Sigmoid colon (tissue), 7 donors: ENCODE results near the gene ELOVL1. TPM values are rescaled to one million over a fixed set of nuclear protein-coding genes. Genes with fewer than 3 reads are reported as not detected.

Experiments used
- DNase-seq: peaks from one replicate; pipeline ENCODE4 v3.0.0-alpha.2; 2019
- H3K27ac ChIP-seq, 4 donors: fragments of 200-600 bp; sonication (generic); one replicate each; pipeline ENCODE4 v1.5.1; 2016 to 2019; ENCODE audit warnings: mild to moderate bottlenecking in 1 of 4
- H3K27me3 ChIP-seq, 3 donors: fragments of 200-600 bp; sonication (generic); one replicate each; pipeline ENCODE4 v1.5.1; 2019; ENCODE audit warnings: mild to moderate bottlenecking in 1 of 3
- H3K36me3 ChIP-seq, 4 donors: fragments of 200-600 bp; sonication (generic); one replicate each; pipeline ENCODE4 v1.5.1; 2016 to 2019
- H3K4me1 ChIP-seq, 4 donors: fragments of 200-600 bp; sonication (generic); one replicate each; pipeline ENCODE4 v1.5.1; 2017 to 2019
- H3K4me3 ChIP-seq, 4 donors: fragments of 200-600 bp; sonication (generic); one replicate each; pipeline ENCODE4 v1.5.1; 2017 to 2019; ENCODE audit warnings: mild to moderate bottlenecking in 2 of 4, moderate library complexity in 1 of 4
- H3K9me3 ChIP-seq, 4 donors: fragments of 200-600 bp in 3 of 4; sonication (generic) in 3 of 4; one replicate each; pipeline versions ENCODE4 v1.5.1 to v1.6.1; 2013 to 2019
- EP300 ChIP-seq, 4 donors: sonication (generic); formaldehyde crosslinking; IDR thresholded peaks; one replicate each; pipeline ENCODE4 v1.6.1; 2017; ENCODE audit warnings: antibody characterized with exemption in 4 of 4
- POLR2A ChIP-seq, 2 donors: fragments of 450-650 bp; IDR thresholded peaks; one replicate each; pipeline ENCODE4 v1.6.1; 2016; ENCODE audit warnings: antibody characterized with exemption in 2 of 2, mild to moderate bottlenecking in 2 of 2, moderate library complexity in 2 of 2
- POLR2AphosphoS5 ChIP-seq, 4 donors: sonication (generic); formaldehyde crosslinking; IDR thresholded peaks; one replicate each; pipeline ENCODE4 v1.6.1; 2017; ENCODE audit warnings: antibody characterized with exemption in 4 of 4
- WGBS, 2 donors: extraction: QIAGEN DNeasy Blood & Tissue Kit; methylation state at CpG; one replicate each; pipeline ENCODE4 v1.1.7; 2013; 5-methylcytosine and 5-hydroxymethylcytosine counted together
- intact Hi-C: fragments of 100-400 bp; cut with DNase I; formaldehyde crosslinking; loops from one replicate; pipeline ENCODE4 v1.15.1; 2023
- polyA plus RNA-seq, 3 donors: library from polyadenylated mRNA; stranded (reverse); fragments of 200-250 nt; gene quantifications; one replicate each; pipeline ENCODE4 v1.2.3, GENCODE V29; 2013
- total RNA-seq, 4 donors: library from RNA; depleted of rRNA; stranded (reverse); fragments of >200 nt; gene quantifications; one replicate each; pipeline ENCODE4 v1.1.0, GENCODE V29; 2016
- TF ChIP-seq, protein P1 (sequence below), 4 experiments: fragments of 450-650 bp in 3 of 4; fragments of 200-600 bp in 1 of 4; IDR thresholded peaks; one replicate each; pipeline ENCODE4 v1.5.1; 2016 to 2019; ENCODE audit warnings: antibody characterized with exemption in 4 of 4, mild to moderate bottlenecking in 3 of 4, moderate library complexity in 2 of 4
- donor health status: healthy with polysubstance abuse.
- donor health status: Bipolar disorder and iron deficiency.
- donor health status: healthy.

The ELOVL1 gene
- total and polyA plus RNA-seq, 7 donors: 26.8 to 155 (median 39.6) TPM

DNA sequence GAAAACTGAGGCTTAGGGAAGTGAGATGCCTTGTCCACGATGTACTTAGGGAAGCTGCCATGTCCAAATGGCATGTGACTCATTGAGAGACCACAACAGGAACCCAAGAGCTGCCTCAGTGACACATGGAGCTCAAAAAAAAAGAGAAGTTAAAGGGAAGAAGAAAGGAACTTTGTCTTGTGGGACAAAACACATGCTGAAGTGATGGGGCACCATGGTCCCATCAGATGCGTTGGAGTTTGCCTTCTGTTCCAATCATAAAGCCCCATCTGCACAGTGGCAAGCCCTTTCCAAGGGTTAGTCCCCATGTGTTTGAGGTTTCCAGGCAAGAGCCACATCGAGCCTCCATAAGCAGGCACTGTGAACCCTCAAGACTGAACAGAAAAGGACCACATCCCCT lies 13.8 kb upstream of the ELOVL1 start:
- peak overlapping the region; percentile 4 to 45 (median 28) for H3K27ac ChIP-seq
- no peaks in the 10 kb centered on the region for H3K9me3 ChIP-seq
- no peaks in the 10 kb centered on the region for H3K27me3 ChIP-seq
- intact Hi-C loops: no loop called here
- H3K36me3 ChIP-seq: peaks cover 25 to 51% (median 34%) of the 10 kb centered on the region in 4 donors
- TF ChIP-seq, protein P1, sequence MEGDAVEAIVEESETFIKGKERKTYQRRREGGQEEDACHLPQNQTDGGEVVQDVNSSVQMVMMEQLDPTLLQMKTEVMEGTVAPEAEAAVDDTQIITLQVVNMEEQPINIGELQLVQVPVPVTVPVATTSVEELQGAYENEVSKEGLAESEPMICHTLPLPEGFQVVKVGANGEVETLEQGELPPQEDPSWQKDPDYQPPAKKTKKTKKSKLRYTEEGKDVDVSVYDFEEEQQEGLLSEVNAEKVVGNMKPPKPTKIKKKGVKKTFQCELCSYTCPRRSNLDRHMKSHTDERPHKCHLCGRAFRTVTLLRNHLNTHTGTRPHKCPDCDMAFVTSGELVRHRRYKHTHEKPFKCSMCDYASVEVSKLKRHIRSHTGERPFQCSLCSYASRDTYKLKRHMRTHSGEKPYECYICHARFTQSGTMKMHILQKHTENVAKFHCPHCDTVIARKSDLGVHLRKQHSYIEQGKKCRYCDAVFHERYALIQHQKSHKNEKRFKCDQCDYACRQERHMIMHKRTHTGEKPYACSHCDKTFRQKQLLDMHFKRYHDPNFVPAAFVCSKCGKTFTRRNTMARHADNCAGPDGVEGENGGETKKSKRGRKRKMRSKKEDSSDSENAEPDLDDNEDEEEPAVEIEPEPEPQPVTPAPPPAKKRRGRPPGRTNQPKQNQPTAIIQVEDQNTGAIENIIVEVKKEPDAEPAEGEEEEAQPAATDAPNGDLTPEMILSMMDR (IDR thresholded peaks at IDR 0.05): no peak
- TF ChIP-seq POLR2AphosphoS5 (IDR thresholded peaks at IDR 0.05) (no peak), POLR2A (IDR thresholded peaks at IDR 0.05) (no peak), EP300 (IDR thresholded peaks at IDR 0.05) (no peak)
- 75 to 82% methylated on average over 3 of the region's 3 CpGs for WGBS, 2 donors
- H3K4me3 ChIP-seq: no peak overlapping the region
- DNase-seq: no peak
- peaks cover 0 to 12% (median 7%) of the 10 kb centered on the region in 4 donors for H3K4me1 ChIP-seq

DNA sequence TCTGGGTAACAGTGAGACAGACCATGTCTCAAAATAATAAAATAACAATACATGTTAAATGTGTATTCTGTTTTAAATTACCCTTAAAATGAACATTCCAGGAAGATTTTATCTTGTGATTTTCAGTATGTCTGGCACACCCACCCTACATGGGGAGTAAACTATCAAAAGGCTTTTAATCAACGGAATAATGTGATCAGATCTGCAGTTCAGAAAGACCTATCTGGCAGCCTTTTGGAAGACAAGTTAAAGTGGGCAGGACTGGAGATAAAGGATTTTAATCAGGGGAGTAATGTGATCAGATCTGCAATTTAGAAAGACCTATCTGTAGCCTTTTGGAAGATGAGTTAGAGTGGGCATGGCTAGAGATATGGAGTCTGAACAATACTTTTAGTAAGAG lies 11.7 kb upstream of the ELOVL1 start:
- intact Hi-C loops: no loop called here
- Histone ChIP-seq H3K27ac (no peak overlapping the region), H3K9me3 (no peaks in the 10 kb centered on the region), H3K27me3 (no peaks in the 10 kb centered on the region), H3K36me3 (peaks cover 8 to 33% (median 14%) of the 10 kb centered on the region in 4 donors), H3K4me3 (no peak overlapping the region), H3K4me1 (peaks cover 0 to 12% (median 7%) of the 10 kb centered on the region in 4 donors)
- no peak for TF ChIP-seq EP300 (IDR thresholded peaks at IDR 0.05)
- no peak for TF ChIP-seq POLR2A (IDR thresholded peaks at IDR 0.05)
- TF ChIP-seq, protein P1 (IDR thresholded peaks at IDR 0.05): no peak
- TF ChIP-seq POLR2AphosphoS5 (IDR thresholded peaks at IDR 0.05): no peak
- 94 to 99% methylated on average over 1 of the region's 1 CpG for WGBS, 2 donors
- no peak for DNase-seq

DNA sequence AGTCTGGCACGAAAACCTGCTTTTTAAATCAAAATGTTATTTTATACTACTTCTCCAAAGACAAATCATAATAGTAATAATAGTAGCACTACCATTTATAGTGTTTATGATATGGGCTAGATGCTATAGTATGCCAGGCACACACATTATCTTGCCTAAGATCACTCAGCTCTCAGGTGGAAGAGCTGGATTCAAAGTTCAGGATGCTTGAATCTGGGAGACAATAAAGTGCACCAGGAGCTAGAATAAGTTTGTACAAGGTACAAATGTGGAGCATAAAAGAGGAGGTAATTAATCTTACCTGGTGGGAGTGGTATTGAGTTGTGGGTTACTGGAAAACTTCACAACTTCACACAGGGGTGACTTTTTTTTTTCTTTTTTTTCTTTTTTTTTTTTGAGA lies 10.0 kb upstream of the ELOVL1 start:
- intact Hi-C loops: no loop called here
- Histone ChIP-seq H3K36me3 (peaks cover 0 to 19% (median 1%) of the 10 kb centered on the region in 4 donors), H3K9me3 (no peaks in the 10 kb centered on the region), H3K27me3 (no peaks in the 10 kb centered on the region), H3K27ac (no peak overlapping the region), H3K4me1 (peaks cover 0 to 12% (median 7%) of the 10 kb centered on the region in 4 donors), H3K4me3 (no peak overlapping the region)
- 74 to 92% methylated on average over 1 of the region's 1 CpG for WGBS, 2 donors
- TF ChIP-seq POLR2AphosphoS5 (IDR thresholded peaks at IDR 0.05) (no peak), EP300 (IDR thresholded peaks at IDR 0.05) (no peak), POLR2A (IDR thresholded peaks at IDR 0.05) (no peak)
- TF ChIP-seq, protein P1 (IDR thresholded peaks at IDR 0.05): no peak
- DNase-seq: no peak

DNA sequence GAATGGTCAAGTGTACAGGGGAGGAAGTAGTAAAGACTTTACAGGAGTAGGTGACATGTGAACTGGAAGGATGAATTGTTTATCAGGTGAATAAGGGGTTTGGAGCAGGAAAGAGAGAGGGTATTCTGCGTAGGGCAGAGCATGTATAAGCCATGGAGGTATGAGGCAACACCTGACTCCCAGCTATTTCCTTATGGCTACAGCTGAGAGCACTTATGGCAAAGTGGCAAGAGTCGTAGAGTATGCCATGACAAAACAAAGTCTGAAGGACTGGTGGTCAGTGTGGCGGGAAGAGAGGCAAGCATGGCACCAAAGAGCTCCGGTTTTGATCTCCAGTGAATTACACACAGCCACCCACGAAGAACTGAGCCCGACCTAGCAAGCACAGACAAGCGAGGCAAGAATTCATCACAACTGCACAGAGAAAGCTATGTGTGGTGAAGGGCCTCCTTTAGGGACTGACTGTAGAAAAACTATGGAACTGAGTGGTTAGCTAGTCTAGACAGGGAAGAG lies 9.0 kb upstream of the ELOVL1 start:
- intact Hi-C loops: no loop called here
- DNase-seq: no peak
- Histone ChIP-seq H3K4me3 (no peak overlapping the region), H3K27ac (no peak overlapping the region), H3K27me3 (no peaks in the 10 kb centered on the region), H3K36me3 (peaks cover 0 to 14% (median 0%) of the 10 kb centered on the region in 4 donors), H3K4me1 (peaks cover 0 to 1% (median 0%) of the 10 kb centered on the region in 4 donors), H3K9me3 (no peaks in the 10 kb centered on the region)
- TF ChIP-seq POLR2A (IDR thresholded peaks at IDR 0.05) (no peak), POLR2AphosphoS5 (IDR thresholded peaks at IDR 0.05) (no peak), EP300 (IDR thresholded peaks at IDR 0.05) (no peak)
- TF ChIP-seq, protein P1 (IDR thresholded peaks at IDR 0.05): no peak
- WGBS, 2 donors: 87 to 88% methylated on average over 7 of the region's 7 CpGs
